GM18505 (cell line): ENCODE measurements around the gene TJP1.

Experiments
- ATAC-seq: cut with Tn5 transposase; IDR thresholded peaks from one replicate; pipeline ENCODE4 v1.9.1; 2021; ENCODE audit not compliant: unreplicated experiment
- POLR2A ChIP-seq: IDR thresholded peaks from 4 replicates; pipeline ENCODE4 v1.6.1; 2011; ENCODE audit warnings: borderline replicate concordance; ENCODE audit not compliant: insufficient read depth, insufficient read length; ENCODE audit errors: extremely low read depth

TJP1 gene

DNA sequence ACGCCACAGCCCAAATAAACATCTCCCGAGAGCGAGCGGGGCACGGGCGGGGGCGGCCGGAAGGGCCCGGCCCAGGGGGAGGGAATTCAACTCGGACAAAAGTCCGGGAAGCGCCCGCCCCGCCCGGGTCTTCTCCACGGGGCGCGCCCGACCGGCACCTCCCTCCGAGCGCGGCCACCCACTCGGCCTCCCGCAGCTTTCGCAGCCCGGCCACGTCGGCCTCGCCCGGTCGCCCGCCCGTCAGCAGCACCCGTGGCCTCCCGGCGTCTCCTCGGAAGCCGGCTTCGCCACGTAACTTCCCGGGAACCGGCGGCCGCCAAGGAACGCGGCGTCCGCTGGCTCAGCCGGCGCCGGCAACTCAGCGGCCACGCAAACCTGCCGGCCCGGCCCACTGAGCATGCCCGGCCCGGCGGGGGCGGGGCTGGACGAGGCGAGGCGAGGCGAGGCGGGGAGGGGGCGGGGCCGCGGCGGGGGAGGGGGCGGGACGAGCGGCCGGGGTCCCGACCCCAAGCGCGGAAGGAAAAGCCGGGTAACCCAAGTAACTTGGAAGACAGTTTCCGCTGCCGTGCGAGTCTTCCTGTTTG, at the start of gene TJP1:
TSS of gene TJP1 (minus strand) at position 369 of the 584 bp plus-strand sequence. CDS start 440 bp downstream, outside the sequence.
- ATAC-seq: no peak

DNA sequence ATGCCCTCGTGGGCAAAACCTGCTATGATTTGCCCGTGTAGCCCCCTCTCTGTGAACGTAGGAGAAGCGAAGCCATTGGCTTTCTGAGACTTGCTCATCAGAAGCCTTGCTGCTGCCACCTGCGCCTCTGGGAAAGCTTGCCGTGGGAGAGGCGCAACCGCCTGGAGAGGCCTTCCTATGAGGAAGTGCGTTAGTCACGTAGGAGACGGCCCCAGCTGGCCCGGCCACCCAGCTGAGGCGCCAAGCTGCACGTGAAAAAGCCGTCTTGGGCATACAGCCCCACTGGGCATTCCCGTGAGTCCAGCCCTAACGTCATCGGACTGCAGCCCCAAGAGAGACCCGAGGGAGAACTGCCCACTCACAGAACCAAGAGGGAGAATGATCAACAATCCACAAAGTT, 49.1 kb upstream of the TJP1 start:
- TF ChIP-seq POLR2A: no peak
- no peak for ATAC-seq

More for the DNA sequence above, at the start of gene TJP1:
- TF ChIP-seq POLR2A: no peak

DNA sequence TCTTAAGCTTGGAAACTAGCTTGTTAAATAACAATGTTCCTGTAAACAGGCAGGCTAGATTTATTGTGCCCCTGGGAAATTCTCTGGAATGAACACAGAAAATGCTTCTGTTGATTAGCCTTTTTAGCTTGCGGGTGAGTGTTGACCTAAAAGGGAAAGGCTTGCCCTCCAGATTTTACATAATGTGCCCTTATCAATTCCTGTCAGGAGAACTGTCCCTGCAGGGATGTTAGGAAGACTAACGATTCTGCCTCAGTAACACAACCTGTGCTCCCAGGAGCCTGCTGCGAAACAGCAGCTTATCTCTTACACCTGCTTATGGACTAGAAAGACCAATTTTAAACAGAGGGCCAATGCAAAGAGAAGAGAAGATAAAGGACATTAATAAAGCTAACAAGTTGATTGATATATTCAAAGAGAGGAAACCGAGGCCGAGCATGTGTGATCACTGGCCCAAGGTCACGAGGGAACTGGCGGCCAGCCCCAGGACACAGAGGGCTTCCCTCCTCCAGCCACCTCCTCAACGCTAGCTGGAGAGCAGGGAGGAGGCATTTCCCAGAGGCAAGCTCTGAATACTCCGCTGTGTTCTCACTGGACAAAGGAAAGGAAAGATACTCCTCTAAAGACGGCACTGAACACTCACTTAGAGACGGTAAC, 48.4 kb upstream of the TJP1 start:
- TF ChIP-seq POLR2A: no peak
- ATAC-seq: no peak

DNA sequence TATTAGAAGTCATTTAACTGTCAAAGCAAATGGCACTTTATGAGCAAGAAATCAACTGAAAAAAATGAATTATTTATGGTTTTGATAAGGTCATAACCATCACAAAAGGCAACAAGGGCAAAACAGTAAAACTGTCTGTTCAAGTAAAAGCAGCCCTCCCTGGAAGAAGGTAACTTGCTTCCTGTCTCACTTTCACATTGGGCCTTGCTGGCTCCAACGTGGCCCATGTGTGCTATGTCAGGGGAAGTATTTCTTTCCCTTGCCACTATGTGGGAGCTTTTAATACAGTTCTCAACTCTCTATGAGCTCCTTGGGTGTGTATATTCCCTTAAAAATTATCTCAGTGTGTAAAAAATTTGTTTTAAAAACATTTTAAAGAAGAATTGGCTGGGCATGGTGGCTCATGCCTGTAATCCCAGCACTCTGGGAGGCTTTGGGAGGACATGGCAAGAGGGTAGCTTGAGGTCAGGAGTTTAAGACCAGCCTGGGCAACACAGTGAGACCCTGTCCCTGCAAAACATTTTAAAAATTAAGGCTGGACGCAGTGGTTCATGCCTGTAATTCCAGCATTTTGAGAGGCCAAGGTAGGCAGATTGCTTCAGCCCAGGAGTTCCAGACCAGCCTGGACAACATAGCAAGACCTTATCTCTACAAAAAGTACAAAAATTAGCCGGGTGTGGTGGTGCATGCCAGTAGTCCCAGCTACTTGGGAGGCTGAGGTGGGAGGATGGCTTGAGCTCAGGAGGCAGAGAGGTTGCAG, 45.2 kb upstream of the TJP1 start:
- TF ChIP-seq POLR2A: no peak
- no peak for ATAC-seq

DNA sequence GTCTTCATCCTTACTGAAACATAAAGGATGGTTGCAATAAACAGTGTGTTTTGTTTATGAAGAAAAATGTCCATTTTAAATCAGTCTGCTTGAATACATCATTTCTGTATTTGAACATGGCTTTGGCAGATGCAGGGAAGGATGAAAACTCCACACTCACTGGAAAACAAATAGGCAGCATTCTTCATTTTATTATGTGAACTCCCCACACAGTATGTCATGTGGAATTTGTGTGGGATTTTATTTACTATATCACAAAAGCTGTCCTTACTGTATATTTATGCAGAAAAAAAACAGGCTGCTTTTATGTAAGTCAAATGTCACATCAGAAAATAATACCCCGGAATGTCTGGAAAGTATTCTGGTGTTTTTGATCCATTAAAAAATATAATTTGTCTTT, 44.1 kb upstream of the TJP1 start:
- no peak for TF ChIP-seq POLR2A

DNA sequence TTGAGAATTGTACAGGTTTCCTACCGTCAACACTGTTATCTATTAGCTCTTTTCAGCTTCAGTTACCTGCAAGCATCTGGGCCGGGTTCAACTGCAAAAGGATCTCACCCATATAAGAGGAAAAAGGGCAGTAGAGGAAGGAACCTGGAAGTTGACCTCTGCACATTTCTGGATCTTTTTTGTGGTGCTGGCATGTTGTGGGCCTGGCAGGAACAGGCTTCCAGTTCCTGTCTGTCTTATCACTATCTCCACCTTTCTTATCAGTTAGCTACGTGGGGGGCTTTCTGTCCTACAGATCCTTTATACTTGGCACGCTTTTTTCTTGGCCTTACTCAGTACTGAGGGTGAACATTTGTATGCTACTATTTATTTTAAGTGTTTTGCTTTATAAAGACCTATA, 42.2 kb upstream of the TJP1 start:
- no peak for ATAC-seq
- no peak for TF ChIP-seq POLR2A

More for the DNA sequence above, 44.1 kb upstream of the TJP1 start:
- ATAC-seq: no peak

DNA sequence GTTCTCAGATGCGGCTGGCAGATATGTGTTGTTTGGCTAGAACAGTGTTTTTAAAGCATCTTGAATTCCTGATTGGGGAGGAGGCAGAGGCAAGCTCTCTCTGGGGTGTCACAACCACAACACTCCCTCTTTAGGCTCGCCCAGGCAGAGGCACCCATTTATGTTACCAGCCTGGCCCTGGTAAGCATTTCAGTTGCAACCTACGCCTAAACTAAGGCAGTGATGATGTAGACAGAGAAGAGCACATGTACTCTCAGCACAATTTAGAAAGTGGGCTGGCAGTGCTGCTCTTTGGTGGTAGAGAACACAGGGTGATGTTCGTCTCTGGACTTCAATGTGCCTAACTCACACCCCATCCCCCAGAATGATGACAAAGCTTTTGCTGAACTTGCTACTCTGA, 41.2 kb upstream of the TJP1 start:
- no peak for ATAC-seq
- TF ChIP-seq POLR2A: no peak

DNA sequence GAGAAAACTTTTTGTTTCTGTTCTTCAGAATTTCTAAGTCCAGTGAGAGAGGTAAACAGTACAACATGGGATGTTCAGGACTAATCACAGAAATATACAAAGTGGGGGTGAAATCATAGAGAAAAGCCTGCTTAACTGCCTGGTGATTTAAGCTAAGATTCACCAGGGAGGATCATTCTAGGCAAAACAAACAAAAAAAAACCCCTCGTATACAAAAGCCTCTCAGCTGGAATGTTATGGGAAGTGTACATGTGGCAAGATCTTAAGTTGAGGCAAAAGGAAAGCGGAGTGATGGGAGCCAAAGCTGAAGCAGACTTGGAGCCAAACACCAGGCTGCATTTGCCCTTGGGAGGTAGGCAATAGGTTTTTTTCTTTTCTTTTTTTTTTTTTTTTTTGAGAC, 40.0 kb upstream of the TJP1 start:
- ATAC-seq: no peak
- TF ChIP-seq POLR2A: no peak

DNA sequence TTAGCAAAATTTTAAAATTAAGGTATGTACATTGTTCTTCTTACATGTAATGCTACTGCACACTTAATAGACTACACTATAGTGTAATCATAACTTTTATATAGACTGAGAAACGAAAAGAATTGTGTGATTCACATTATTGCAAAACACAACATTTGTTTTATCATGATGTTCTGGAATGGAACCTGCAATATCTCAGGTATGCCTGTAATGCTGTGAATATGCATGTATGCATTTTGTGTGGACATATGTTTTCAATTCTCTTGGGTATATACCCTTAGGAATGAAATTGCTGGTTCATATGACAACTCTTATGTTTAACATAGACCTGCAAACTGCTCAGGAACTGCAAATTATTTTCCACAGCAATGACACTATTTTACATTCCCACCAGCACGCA, 38.6 kb upstream of the TJP1 start:
- no peak for TF ChIP-seq POLR2A
- no peak for ATAC-seq

DNA sequence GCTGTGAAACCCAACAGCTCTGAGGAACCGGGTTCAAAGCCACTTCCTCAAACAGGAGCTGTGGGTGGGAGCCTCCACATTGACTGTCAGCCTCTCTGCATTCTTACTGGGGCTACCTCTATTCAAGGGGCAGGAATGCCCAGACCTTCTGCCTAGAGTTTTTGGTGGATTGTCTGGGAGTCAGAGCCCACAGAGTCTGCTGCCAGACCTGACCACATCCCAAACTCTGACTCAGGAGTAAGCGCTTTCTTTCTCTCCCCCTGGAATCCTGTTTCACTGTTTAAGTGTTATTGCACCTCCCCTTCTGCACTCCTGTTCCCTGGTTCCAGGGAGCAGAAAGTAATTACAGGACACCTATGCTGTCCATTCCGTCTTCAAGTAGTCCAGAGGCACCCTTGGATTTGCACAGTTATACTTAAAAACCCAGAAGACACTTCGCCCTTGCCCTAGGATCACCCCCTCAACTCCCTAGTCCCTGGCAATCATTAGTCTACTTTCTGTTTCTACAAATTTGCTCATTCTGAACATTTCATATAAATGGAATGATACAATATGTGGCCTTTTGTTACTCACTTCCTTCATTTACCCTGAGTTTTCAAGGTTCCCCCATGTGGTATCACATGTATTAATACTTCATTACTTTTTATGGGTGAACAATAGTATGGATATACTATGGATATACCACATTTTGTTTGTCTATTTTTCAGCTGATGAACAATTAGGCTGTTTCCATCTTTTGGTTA, 37.9 kb upstream of the TJP1 start:
- ATAC-seq: no peak
- no peak for TF ChIP-seq POLR2A

DNA sequence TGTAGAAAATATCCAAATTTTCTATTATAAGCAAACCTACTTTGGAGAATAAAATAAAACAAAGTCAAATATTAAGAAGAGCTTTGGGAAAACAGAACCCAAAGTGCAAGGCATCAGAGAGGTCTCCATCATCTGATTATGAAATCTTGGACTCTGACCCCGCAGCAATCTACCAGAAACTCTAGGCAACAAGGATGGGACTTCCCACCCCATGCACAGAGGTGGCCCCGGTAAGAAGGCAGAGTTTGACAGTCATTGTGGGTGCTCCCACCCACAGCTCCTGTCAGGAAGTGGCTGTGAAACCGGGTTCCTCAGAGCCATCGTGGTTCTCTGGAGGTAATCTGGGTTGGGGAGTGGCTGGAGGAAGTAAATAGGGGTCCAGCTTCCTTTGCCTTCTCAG, 37.0 kb upstream of the TJP1 start:
- ATAC-seq: no peak
- no peak for TF ChIP-seq POLR2A

DNA sequence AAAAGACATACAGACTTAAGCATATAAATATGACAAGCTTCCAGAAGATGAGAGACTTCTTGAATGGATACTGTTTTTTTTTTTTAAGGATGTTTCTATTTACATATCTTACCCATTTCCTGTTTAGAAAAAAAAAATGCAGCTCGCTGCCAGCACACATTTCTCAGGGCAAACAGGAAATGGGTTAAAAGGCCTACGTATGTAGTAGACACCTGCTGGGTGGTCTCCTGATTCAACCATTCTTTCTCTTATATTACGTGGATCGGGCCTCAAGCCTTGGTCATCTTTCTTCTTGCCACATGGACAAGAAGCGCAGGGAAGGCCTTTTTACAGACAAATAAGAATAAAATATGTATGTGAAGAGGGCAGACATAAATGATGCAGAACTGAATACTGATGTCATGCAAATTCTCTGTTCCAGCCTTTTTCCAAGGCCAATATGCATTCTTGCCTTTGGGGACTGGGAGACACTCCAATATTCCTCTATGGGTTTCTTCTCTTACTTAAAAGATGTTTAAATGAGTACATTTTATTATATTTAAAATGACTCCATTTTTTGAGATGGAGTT, 35.0 kb upstream of the TJP1 start:
- no peak for ATAC-seq
- TF ChIP-seq POLR2A: no peak

DNA sequence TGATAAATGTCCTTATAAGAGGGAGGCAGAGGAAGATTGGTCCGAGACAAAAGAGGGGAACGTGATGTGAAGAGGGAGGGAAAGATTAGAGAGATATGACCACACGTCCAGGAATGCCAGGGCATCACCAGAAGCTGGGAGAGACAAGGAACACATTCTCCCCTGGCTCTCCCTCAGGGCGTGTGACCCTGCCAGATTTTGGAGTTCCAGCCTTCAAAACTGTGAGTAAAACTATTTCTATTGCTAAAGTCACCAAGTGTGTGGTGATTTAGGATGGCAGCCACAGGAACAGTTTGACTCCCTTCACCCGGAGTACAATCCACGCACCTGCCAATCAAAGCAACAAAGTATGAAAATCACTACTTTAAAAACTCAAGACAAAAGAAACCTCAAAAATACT, 32.1 kb upstream of the TJP1 start:
- ATAC-seq: no peak
- TF ChIP-seq POLR2A: no peak
